MG63 (cell line): ENCODE measurements around the gene UBA1. TPM values are rescaled to one million over a fixed set of nuclear protein-coding genes. Genes with fewer than 3 reads are reported as not detected.

Source experiments
- DNase-seq: peaks from one replicate; pipeline ENCODE4 v3.0.0-alpha.2; 2020
- H3K27me3 ChIP-seq: fragments of 250-450 bp; sonication (Bioruptor Pico); 2 replicates; pipeline ENCODE4 v1.5.1; 2020; ENCODE audit warnings: mild to moderate bottlenecking, moderate library complexity
- H3K36me3 ChIP-seq: fragments of 250-450 bp; sonication (Bioruptor Pico); 2 replicates; pipeline ENCODE4 v1.5.1; 2020; ENCODE audit warnings: mild to moderate bottlenecking, moderate library complexity
- H3K4me3 ChIP-seq: fragments of 250-450 bp; sonication (Bioruptor Pico); 2 replicates; pipeline ENCODE4 v1.5.1; 2020; ENCODE audit warnings: mild to moderate bottlenecking, moderate library complexity
- H3K9me3 ChIP-seq: fragments of 250-450 bp; sonication (Bioruptor Pico); 2 replicates; pipeline ENCODE4 v1.5.1; 2020; ENCODE audit warnings: mild to moderate bottlenecking, moderate library complexity
- total RNA-seq: library from RNA; depleted of rRNA; stranded (reverse); fragments of >200 nt; shearing (Covaris generic); gene quantifications from 2 replicates; pipeline ENCODE4 v1.2.3, GENCODE V29; 2014; ENCODE audit warnings: low replicate concordance

UBA1 gene
- total RNA-seq, 1 experiment from 2014 or later = 121 TPM

DNA sequence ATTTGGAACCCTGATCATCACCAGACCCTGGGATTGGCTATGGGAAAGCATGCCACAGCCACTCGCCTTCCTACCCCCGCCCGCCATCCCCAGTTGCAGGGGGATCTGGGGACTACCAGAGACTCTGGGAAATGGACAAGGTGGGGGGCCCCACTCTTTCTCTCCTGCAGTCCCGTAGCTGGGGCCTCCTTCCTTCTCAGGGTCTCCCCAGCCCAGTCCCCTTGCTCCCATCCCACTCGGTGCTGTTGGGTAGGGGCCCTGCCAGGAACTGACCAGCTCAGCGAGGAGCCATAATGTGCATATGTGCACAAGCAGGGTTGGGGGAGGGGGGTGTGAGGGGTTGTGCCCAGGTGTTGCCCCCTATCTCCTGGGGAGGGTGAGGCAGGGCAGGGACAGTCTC lies 35.8 kb downstream of the UBA1 start:
- H3K4me3 ChIP-seq = no peak overlapping the region
- no peak for DNase-seq
- H3K27me3 ChIP-seq = no peaks in the 10 kb centered on the region
- peaks cover 13% of the 10 kb centered on the region for H3K36me3 ChIP-seq
- no peaks in the 10 kb centered on the region for H3K9me3 ChIP-seq

DNA sequence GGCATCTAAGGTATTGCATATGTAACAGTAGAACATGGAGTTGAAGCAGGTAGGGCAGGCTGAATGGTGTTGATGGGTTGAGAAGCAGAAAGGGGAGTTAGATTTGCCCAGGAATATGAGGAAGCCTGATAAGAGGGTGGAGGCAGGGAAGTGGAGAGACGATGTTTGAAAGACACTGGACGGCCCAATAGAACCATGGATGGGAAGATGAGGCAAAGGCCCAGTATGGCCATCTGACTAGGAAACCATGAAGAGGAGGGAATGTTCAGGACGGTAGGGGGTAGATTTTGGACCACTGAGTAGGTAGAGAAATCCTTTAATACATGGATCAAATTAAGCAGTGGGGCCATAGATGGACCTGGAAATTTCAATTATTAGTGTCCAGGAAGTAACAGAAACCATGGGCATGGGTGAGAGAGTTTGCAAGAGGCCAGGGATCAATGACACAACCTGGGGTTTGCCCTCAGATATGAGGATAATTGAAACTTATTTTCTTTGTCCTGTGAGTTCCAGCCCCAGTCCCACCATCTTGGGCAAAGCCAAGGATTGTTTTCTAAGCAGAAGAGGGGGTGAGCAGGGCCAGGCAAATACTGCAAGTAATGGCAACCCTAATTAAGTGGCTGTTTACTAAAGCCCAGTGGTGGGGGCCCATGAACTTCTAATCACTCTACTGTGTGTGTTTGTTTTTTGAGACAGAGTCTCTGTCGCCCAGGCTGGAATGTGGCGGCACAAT lies 36.7 kb downstream of the UBA1 start:
- no peak for DNase-seq
- H3K9me3 ChIP-seq = no peaks in the 10 kb centered on the region
- H3K27me3 ChIP-seq = no peaks in the 10 kb centered on the region
- peaks cover 13% of the 10 kb centered on the region for H3K36me3 ChIP-seq
- H3K4me3 ChIP-seq = no peak overlapping the region

DNA sequence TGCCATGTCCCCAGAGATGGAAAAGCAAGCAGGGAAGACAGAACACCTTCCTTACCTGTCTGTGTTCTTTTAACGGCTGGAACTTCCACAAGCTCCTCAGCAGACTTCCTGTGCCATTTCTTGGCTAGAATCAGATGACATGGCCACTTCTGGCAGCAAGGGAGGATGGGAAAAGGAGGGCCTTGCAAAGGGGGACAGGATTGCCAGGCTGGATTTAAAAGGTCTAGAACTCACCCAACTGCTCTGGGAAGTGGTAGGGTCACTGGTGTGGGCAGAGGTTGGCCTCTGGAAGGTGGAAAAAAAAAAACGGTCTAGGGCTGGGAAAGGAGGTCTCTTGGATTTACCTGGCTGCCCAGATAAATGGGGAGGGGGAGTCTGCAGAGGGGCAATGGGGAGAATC lies 37.5 kb downstream of the UBA1 start:
- no peak for DNase-seq
- no peaks in the 10 kb centered on the region for H3K27me3 ChIP-seq
- no peaks in the 10 kb centered on the region for H3K9me3 ChIP-seq
- no peak overlapping the region for H3K4me3 ChIP-seq
- peaks cover 13% of the 10 kb centered on the region for H3K36me3 ChIP-seq

DNA sequence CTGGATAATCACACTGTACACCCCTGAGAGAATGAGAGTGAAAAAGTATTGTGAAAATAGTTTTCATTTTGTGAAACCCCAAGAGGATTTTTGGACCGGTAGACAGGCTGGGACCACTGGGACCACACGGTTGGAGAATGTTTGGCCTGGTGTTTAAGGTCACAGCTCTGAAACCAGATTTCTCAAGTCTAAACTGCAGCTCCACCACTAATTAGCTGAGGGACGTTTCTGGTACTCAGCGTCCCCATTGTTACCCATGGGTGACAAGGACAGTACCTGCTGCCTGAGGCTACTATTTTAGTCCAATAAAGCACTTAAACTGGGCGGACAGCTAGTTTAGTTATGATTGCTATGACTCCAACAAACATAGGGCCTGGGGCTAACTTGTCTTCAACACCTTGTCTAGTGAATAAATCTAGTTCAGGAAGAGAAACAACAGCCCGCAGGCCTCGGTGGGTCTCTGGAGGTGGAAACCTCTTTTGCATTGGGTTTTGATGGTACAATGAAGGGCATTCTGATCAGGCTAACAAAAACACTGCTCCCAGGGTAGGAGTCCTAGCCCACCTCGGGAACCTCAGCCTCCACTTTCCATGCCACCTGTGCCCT lies 38.7 kb downstream of the UBA1 start:
- no peaks in the 10 kb centered on the region for H3K9me3 ChIP-seq
- H3K4me3 ChIP-seq = peak overlapping the region; percentile 89
- no peak for DNase-seq
- no peaks in the 10 kb centered on the region for H3K27me3 ChIP-seq
- peaks cover 13% of the 10 kb centered on the region for H3K36me3 ChIP-seq

DNA sequence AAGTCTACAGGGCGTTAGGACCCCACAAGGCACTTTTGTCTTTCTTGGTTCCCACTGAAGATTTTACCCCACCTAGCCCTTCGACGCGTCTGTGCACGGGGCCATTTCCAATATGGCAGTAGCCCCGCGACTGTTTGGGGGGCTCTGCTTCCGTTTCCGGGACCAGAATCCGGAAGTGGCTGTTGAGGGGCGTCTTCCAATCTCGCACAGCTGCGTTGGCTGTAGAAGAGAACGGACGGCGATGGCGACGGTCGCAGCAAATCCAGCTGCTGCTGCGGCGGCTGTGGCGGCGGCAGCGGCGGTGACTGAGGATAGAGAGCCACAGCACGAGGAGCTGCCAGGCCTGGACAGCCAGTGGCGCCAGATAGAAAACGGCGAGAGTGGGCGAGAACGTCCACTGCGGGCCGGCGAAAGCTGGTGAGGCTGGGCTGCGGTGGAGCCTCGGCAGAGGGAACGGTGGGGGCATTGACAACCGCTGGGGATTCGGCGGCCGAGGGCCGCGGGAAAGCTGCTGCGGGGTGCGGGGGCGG lies 39.2 kb downstream of the UBA1 start, which contains the start of gene USP11:
USP11 (plus strand) TSS at position 207 of the 530 bp plus-strand sequence; CDS start at position 242, 35 bp downstream.
- Histone ChIP-seq H3K36me3 (peaks cover 8% of the 10 kb centered on the region), H3K9me3 (no peaks in the 10 kb centered on the region), H3K27me3 (no peaks in the 10 kb centered on the region), H3K4me3 (peak within 1 kb of the TSS; percentile 89)
- no peak for DNase-seq

DNA sequence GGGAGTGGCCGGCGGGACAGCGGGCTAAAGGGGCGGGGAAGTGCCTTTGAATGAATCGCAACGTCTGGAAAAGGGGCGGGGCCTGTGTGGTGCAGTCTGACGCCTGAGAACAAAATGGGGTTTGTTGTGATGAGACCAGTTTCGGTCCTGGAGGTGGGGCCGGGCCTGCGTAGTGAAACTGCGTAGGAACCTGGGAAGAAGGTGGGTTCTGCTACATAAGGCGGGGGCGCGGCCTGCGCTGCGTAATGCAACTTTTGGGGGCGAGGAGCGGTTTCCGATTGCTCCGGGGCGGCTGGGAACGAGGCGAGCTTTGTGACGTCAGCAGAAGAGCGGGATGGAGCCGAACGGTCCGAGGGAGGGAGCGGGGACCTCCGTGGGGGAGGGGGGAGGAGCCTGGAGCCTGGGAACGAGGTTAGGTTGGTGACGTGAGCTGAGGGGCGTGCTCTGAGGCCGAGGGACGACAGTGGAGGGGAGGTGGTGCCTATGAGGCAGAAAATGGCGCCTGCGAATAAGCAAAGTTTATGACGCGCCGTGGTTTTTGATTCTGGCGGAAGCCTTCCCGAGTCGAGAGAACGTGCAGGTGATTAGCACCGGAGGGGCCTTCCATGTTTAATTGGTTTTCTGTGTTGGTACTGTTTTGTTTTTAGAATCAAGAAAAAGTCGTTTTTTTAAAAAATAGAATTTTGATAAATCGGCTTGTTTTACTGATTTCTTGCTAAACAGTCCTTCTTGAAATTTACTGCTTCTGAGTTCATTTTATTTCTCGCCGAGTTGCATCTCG lies 39.9 kb downstream of the UBA1 start:
- peak; percentile 94 for DNase-seq
- peak overlapping the region; percentile 89 for H3K4me3 ChIP-seq

DNA sequence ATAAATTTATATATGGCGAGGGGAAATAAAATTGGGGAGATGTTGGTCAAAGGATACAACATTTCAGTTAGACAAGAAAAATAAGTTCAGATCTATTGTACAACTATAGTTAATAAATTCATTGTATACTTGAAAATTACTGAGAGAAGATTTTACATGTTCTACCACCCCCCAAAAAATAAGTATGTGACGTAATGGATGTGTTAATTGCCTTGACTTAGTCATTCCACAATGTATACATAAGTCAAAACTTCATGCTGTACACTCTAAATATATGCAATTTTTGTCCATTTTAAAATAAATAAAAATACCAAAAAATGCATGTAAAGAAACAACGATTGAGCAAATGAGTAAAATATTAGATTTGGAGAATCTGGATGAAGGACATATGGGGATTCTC lies 41.0 kb downstream of the UBA1 start:
- no peak for DNase-seq
- no peaks in the 10 kb centered on the region for H3K27me3 ChIP-seq
- no peaks in the 10 kb centered on the region for H3K36me3 ChIP-seq
- peak overlapping the region; percentile 89 for H3K4me3 ChIP-seq
- H3K9me3 ChIP-seq = no peaks in the 10 kb centered on the region

More for the DNA sequence above, 39.9 kb downstream of the UBA1 start:
- Histone ChIP-seq H3K36me3 (peaks cover 3% of the 10 kb centered on the region), H3K27me3 (no peaks in the 10 kb centered on the region), H3K9me3 (no peaks in the 10 kb centered on the region)

DNA sequence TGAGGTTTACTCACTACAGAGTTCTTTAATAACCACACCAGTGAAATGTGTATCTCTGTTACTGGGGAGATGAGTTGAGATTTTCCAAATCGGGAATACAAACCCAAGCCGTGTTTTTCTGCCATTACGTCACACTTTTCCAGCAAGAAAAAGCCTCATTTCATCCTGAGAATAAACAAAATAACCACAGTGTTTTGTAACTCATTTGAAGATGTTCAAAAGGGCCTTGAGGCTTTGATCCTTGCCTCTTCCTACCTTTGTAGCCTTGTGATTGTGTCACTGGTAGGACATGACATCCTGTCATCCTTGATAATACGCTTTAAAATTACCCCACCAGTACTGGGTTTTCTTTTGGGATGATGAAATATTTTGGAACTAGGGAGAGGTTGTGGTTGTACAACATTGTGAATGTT lies 42.1 kb downstream of the UBA1 start:
- Histone ChIP-seq H3K27me3 (no peaks in the 10 kb centered on the region), H3K4me3 (no peak overlapping the region), H3K36me3 (no peaks in the 10 kb centered on the region), H3K9me3 (no peaks in the 10 kb centered on the region)
- DNase-seq = no peak

DNA sequence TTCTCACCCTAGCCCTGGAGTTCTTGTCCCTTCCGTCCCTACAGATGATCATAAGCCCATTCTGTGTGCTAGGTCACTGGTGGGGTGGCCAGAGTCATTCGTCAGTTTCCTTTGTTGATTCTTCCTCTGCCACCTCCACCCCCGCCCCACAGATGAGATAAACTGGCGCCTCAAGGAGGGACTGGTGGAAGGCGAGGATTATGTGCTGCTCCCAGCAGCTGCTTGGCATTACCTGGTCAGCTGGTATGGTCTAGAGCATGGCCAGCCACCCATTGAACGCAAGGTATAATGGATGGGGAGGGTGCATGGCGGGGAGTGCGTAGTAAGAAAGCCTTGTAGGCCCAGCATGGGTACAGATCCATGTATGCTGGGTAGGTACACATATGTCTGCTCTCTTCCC lies 45.6 kb downstream of the UBA1 start:
- no peak for DNase-seq
- H3K36me3 ChIP-seq = no peaks in the 10 kb centered on the region
- no peaks in the 10 kb centered on the region for H3K27me3 ChIP-seq
- H3K9me3 ChIP-seq = no peaks in the 10 kb centered on the region
- no peak overlapping the region for H3K4me3 ChIP-seq

DNA sequence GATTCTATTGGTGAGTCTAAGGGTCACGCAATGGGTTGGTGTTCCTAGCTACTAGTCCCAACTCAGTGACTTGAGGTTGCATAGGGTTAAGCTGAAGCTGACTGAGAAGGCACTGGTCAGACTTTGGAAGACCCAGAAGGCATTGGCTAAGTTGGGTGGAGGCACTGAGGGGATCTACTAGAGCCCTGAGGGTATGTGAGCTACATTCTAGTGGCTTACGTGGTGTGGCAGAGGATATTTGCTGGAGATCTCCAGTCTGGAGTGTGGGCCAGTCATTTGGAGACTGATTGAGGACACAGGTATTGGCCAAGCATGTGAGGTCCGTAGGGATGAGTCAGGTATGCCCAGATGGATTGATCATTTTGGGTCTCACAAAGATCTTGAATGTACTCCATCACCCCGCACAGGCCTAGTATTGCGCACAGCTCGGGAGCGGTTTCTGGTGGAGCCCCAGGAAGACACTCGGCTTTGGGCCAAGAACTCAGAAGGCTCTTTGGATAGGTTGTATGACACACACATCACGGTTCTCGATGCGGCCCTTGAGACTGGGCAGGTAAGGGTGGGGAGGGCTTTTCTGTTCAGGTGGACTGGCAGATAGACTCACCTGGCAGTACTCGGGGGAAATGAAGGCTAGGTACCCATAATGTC lies 46.4 kb downstream of the UBA1 start:
- Histone ChIP-seq H3K9me3 (no peaks in the 10 kb centered on the region), H3K36me3 (no peaks in the 10 kb centered on the region), H3K4me3 (no peak overlapping the region), H3K27me3 (no peaks in the 10 kb centered on the region)
- no peak for DNase-seq

DNA sequence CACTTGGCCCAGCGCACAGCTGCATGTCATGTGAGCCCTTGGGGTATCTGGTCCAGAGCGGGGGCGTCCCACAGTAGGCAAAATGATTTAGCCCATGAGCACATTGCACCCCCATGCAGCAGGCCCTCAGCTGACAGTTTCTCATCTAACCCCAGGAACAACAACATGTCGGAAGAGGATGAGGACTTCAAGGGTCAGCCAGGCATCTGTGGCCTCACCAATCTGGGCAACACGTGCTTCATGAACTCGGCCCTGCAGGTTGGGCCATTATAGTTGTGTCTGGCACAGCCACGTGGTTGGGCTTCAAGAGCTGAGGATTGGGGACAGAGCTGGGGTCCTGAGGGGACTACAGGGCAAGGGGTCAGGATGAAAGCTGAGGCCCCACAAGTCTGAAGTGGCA lies 47.0 kb downstream of the UBA1 start:
- no peak for DNase-seq
- Histone ChIP-seq H3K27me3 (no peaks in the 10 kb centered on the region), H3K36me3 (no peaks in the 10 kb centered on the region), H3K4me3 (no peak overlapping the region), H3K9me3 (no peaks in the 10 kb centered on the region)

DNA sequence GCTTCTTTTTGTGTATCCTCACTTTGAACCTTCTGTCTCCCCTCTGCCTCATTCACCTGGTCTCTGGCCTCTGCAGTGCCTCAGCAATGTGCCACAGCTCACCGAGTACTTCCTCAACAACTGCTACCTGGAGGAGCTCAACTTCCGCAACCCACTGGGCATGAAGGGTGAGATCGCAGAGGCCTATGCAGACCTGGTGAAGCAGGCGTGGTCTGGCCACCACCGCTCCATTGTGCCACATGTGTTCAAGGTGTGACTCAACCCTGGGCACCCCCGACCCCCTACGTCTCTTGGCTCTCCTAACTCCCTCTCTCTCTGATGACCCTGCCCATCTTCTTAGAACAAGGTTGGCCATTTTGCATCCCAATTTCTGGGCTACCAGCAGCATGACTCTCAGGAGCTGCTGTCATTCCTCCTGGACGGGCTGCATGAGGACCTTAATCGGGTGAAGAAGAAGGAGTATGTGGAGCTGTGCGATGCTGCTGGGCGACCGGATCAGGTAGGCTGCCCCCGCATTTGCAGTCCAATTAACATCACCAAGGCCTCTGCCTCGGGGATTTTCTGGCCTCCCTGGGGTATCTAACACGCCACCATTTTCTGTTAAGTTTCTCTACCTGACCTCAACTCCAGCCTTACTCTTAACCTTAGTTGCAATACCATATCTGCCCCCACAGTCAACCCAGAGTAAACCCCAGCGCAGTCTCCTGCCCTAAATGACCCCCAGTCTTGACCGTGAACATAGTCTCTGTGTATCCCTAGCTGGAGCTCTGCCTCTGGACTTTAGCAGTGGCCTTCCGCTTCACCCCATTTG lies 47.8 kb downstream of the UBA1 start:
- DNase-seq = no peak
- no peaks in the 10 kb centered on the region for H3K9me3 ChIP-seq
- no peak overlapping the region for H3K4me3 ChIP-seq
- H3K36me3 ChIP-seq = no peaks in the 10 kb centered on the region
- no peaks in the 10 kb centered on the region for H3K27me3 ChIP-seq

DNA sequence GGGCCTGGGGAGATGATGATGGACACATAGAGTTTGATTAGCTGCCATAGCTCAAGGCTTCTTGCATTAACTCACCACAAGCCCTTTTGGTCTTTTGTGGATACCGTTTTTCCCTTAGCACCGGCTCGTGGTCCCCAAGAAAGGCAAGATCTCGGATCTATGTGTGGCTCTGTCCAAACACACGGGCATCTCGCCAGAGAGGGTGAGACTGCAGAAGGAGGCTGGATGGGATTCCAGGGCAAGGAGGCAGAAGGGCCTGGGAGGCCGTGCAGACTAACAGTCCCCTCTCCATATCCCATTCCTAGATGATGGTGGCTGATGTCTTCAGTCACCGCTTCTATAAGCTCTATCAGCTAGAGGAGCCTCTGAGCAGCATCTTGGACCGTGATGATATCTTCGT lies 48.7 kb downstream of the UBA1 start:
- DNase-seq = no peak
- Histone ChIP-seq H3K4me3 (no peak overlapping the region), H3K36me3 (no peaks in the 10 kb centered on the region), H3K27me3 (no peaks in the 10 kb centered on the region), H3K9me3 (no peaks in the 10 kb centered on the region)

DNA sequence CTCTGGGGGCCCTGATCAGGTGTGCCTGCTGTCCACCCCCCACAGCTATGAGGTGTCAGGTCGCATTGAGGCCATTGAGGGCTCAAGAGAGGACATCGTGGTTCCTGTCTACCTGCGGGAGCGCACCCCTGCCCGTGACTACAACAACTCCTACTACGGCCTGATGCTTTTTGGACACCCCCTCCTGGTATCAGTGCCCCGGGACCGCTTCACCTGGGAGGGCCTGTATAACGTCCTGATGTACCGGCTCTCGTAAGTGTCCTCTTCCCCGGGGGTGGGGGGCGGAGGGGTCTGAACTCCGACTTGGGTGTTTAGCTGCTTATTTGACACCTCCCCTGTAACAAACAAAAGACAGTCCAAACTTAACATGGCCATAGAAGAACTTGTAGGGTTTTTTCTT lies 49.7 kb downstream of the UBA1 start:
- H3K27me3 ChIP-seq = no peaks in the 10 kb centered on the region
- no peak overlapping the region for H3K4me3 ChIP-seq
- no peaks in the 10 kb centered on the region for H3K36me3 ChIP-seq
- DNase-seq = no peak
- no peaks in the 10 kb centered on the region for H3K9me3 ChIP-seq

DNA sequence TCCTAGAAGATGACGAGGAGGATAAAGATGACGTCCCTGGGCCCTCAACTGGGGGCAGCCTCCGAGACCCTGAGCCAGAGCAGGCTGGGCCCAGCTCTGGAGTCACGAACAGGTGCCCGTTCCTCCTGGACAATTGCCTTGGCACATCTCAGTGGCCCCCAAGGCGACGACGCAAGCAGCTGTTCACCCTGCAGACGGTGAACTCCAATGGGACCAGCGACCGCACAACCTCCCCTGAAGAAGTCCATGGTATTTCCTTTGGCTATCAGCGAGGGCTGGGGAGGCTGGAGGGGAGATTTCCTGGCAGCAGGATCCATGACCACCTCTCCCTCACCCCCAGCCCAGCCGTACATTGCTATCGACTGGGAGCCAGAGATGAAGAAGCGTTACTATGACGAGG lies 51.0 kb downstream of the UBA1 start:
- no peak for DNase-seq
- H3K36me3 ChIP-seq = no peaks in the 10 kb centered on the region

DNA sequence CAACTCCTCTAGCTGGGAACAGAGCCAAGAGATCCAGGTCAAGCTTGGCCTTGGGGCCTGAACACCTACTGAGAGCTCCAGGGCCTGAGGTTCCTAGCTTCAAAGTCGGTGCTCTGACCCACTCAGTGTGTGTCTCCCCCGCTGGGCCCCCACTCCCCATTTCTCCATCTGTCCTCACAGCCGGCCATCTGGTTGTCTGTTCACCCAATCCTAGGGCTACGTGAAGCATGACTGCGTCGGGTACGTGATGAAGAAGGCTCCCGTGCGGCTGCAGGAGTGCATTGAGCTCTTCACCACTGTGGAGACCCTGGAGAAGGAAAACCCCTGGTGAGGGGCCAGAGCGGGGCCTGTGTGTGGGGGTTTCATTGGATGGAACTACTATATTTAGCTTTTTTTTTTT lies 51.5 kb downstream of the UBA1 start:
- Histone ChIP-seq H3K4me3 (no peak overlapping the region), H3K36me3 (no peaks in the 10 kb centered on the region), H3K9me3 (no peaks in the 10 kb centered on the region), H3K27me3 (no peaks in the 10 kb centered on the region)
- no peak for DNase-seq

More for the DNA sequence above, 51.0 kb downstream of the UBA1 start:
- Histone ChIP-seq H3K4me3 (no peak overlapping the region), H3K9me3 (no peaks in the 10 kb centered on the region), H3K27me3 (no peaks in the 10 kb centered on the region)
